Measurements from ENCODE around the gene OSBPL3. TPM values are rescaled to one million over a fixed set of nuclear protein-coding genes. Genes with fewer than 3 reads are reported as not detected.

Gene OSBPL3
- total and polyA plus RNA-seq, 10 donors, result 10.3 to 33.9 (median 26.8) TPM

- TF ChIP-seq POLR2A (IDR thresholded peaks at IDR 0.05), result no peak
- no peak for TF ChIP-seq POLR2AphosphoS5 (IDR thresholded peaks at IDR 0.05)
- no peak for TF ChIP-seq CTCF (IDR thresholded peaks at IDR 0.05 in 8 of 11, conservative IDR thresholded peaks at IDR 0.05 in 3 of 11)
- Histone ChIP-seq H3K9me3 (no peaks in the 10 kb centered on the region), H3K4me3 (no peak overlapping the region), H3K36me3 (no peaks in the 10 kb centered on the region), H3K4me1 (peaks cover 0 to 43% (median 9%) of the 10 kb centered on the region in 6 donors), H3K27me3 (replicated peaks in 1 of 7) (no peaks in the 10 kb centered on the region), H3K27ac (no peak overlapping the region)
- 84 to 100% (median 90%) methylated on average over 1 of the region's 1 CpG for WGBS, 5 donors
- DNase-seq, result no peak
- intact Hi-C loops (cut with DNase I; ENCODE audit: low total_unique reads), result no loop called here
Observed at GRCh38 chr7:24972166-24972477, 7.9 kb downstream of the OSBPL3 start.

GRCh38 chr7:24971333-24972165, 8.4 kb downstream of the OSBPL3 start:
- no peak for DNase-seq
- no peaks in the 10 kb centered on the region for H3K9me3 ChIP-seq
- peaks cover 0 to 43% (median 8%) of the 10 kb centered on the region in 6 donors for H3K4me1 ChIP-seq
- intact Hi-C loops (cut with DNase I; ENCODE audit: low total_unique reads), result no loop called here
- 66 to 77% (median 74%) methylated on average over 8 to 9 of the region's 9 CpGs for WGBS, 5 donors
- no peaks in the 10 kb centered on the region for H3K36me3 ChIP-seq
- TF ChIP-seq POLR2AphosphoS5 (IDR thresholded peaks at IDR 0.05), result no peak
- TF ChIP-seq CTCF (IDR thresholded peaks at IDR 0.05 in 8 of 11, conservative IDR thresholded peaks at IDR 0.05 in 3 of 11), result no peak
- TF ChIP-seq POLR2A (IDR thresholded peaks at IDR 0.05), result no peak
- H3K27me3 ChIP-seq (replicated peaks in 1 of 7), result no peaks in the 10 kb centered on the region
- no peak overlapping the region for H3K27ac ChIP-seq
- H3K4me3 ChIP-seq, result no peak overlapping the region

- Histone ChIP-seq H3K27ac (no peak overlapping the region), H3K4me1 (peaks cover 3 to 43% (median 16%) of the 10 kb centered on the region in 6 donors), H3K27me3 (replicated peaks in 1 of 7) (no peaks in the 10 kb centered on the region), H3K4me3 (no peak overlapping the region), H3K36me3 (no peaks in the 10 kb centered on the region), H3K9me3 (no peaks in the 10 kb centered on the region)
- WGBS, 5 donors, result 75 to 85% (median 77%) methylated on average over 4 of the region's 4 CpGs
- intact Hi-C loops (cut with DNase I; ENCODE audit: low total_unique reads), result no loop called here
- DNase-seq, result no peak
- TF ChIP-seq POLR2AphosphoS5 (IDR thresholded peaks at IDR 0.05) (no peak), POLR2A (IDR thresholded peaks at IDR 0.05) (no peak), CTCF (IDR thresholded peaks at IDR 0.05 in 8 of 11, conservative IDR thresholded peaks at IDR 0.05 in 3 of 11) (no peak)
Observed at GRCh38 chr7:24970676-24971075, 9.3 kb downstream of the OSBPL3 start.

- Histone ChIP-seq H3K36me3 (no peaks in the 10 kb centered on the region), H3K27me3 (replicated peaks in 1 of 7) (no peaks in the 10 kb centered on the region), H3K9me3 (no peaks in the 10 kb centered on the region), H3K4me3 (no peak overlapping the region), H3K4me1 (peaks cover 3 to 62% (median 30%) of the 10 kb centered on the region in 6 donors), H3K27ac (no peak overlapping the region)
- DNase-seq, result no peak
- no peak for TF ChIP-seq POLR2AphosphoS5 (IDR thresholded peaks at IDR 0.05)
- TF ChIP-seq POLR2A (IDR thresholded peaks at IDR 0.05), result no peak
- TF ChIP-seq CTCF (IDR thresholded peaks at IDR 0.05 in 8 of 11, conservative IDR thresholded peaks at IDR 0.05 in 3 of 11), result no peak
- 85 to 93% (median 88%) methylated on average over 9 of the region's 9 CpGs for WGBS, 5 donors
- intact Hi-C loops (cut with DNase I; ENCODE audit: low total_unique reads), result no loop called here
Observed at GRCh38 chr7:24968165-24968564, 11.8 kb downstream of the OSBPL3 start.
